GM23338 (cell line): Measurements from ENCODE around the gene MED13L. TPM values are rescaled to one million over a fixed set of nuclear protein-coding genes. Genes with fewer than 3 reads are reported as not detected.

ENCODE experiments used
- ATAC-seq: fragments of 200-7000 bp; cut with Tn5 transposase; 3 replicates; pipeline ENCODE4 v1.9.1; 2020
- DNase-seq: peaks from one replicate; pipeline ENCODE4 v3.0.0-alpha.2; 2015; ENCODE audit warnings: low spot score
- H2AFZ ChIP-seq: fragments of 200-600 bp; sonication (generic); 2 replicates; pipeline ENCODE4 v1.8.0; 2016; ENCODE audit warnings: antibody characterized with exemption, mild to moderate bottlenecking, moderate library complexity
- H3F3A ChIP-seq: fragments of 200-600 bp; sonication (generic); replicated peaks from 2 replicates; pipeline ENCODE4 v1.8.0; 2017; ENCODE audit warnings: antibody characterized with exemption, mixed run types, low read depth
- H3K27ac ChIP-seq: fragments of 200-600 bp; sonication (generic); 2 replicates; pipeline ENCODE4 v1.6.1; 2016; ENCODE audit warnings: low read depth
- H3K27me3 ChIP-seq: fragments of 200-600 bp; sonication (generic); 2 replicates; pipeline ENCODE4 v1.8.0; 2016; ENCODE audit warnings: mild to moderate bottlenecking, mixed run types, moderate library complexity; ENCODE audit not compliant: insufficient read depth
- H3K36me3 ChIP-seq: fragments of 200-600 bp; sonication (generic); 2 replicates; pipeline ENCODE4 v1.8.0; 2016; ENCODE audit warnings: mild to moderate bottlenecking; ENCODE audit not compliant: insufficient read depth
- H3K4me1 ChIP-seq: fragments of 200-600 bp; sonication (generic); 2 replicates; pipeline ENCODE4 v1.8.0; 2016; ENCODE audit warnings: mild to moderate bottlenecking, moderate library complexity; ENCODE audit not compliant: insufficient read depth
- H3K4me2 ChIP-seq: fragments of 200-600 bp; sonication (generic); 2 replicates; pipeline ENCODE4 v1.7.1; 2017; ENCODE audit warnings: mixed run types
- H3K4me3 ChIP-seq: fragments of 200-600 bp; sonication (generic); 2 replicates; pipeline ENCODE4 v1.6.1; 2016; ENCODE audit warnings: mixed run types
- H3K79me2 ChIP-seq: fragments of 200-600 bp; sonication (generic); replicated peaks from 2 replicates; pipeline ENCODE4 v1.8.0; 2017; ENCODE audit warnings: mild to moderate bottlenecking; ENCODE audit not compliant: insufficient read depth
- H3K9me2 ChIP-seq: fragments of 200-600 bp; sonication (generic); 2 replicates; pipeline ENCODE4 v1.8.0; 2017; ENCODE audit not compliant: insufficient read depth
- H4K20me1 ChIP-seq: fragments of 200-600 bp; sonication (generic); replicated peaks from 2 replicates; pipeline ENCODE4 v1.8.0; 2017; ENCODE audit warnings: mild to moderate bottlenecking; ENCODE audit not compliant: insufficient read depth
- H3K27ac Mint-ChIP-seq: 2 replicates; pipeline ENCODE4 v1.8.0; 2020; ENCODE audit warnings: inconsistent platforms, mild to moderate bottlenecking, moderate library complexity, mixed read lengths
- H3K27me3 Mint-ChIP-seq: 3 replicates; pipeline ENCODE4 v1.8.0; 2022; ENCODE audit warnings: low read depth, mild to moderate bottlenecking, moderate library complexity, mixed read lengths, inconsistent platforms; ENCODE audit not compliant: insufficient read depth, poor library complexity
- H3K36me3 Mint-ChIP-seq: 3 replicates; pipeline ENCODE4 v1.8.0; 2021; ENCODE audit warnings: low read depth, mild to moderate bottlenecking, inconsistent platforms, moderate library complexity, mixed read lengths
- H3K4me1 Mint-ChIP-seq: 3 replicates; pipeline ENCODE4 v1.8.0; 2020; ENCODE audit warnings: mild to moderate bottlenecking, inconsistent platforms, mixed read lengths
- H3K4me3 Mint-ChIP-seq: 3 replicates; pipeline ENCODE4 v1.8.0; 2021; ENCODE audit warnings: moderate library complexity, mild to moderate bottlenecking, inconsistent platforms, mixed read lengths
- H3K9me3 Mint-ChIP-seq: 3 replicates; pipeline ENCODE4 v1.8.0; 2020; ENCODE audit warnings: moderate library complexity, mild to moderate bottlenecking, inconsistent platforms, mixed read lengths
- CREB1 ChIP-seq: fragments of 250-450 bp; sonication (Bioruptor Pico); IDR thresholded peaks from 2 replicates; pipeline ENCODE4 v1.5.0; 2020; ENCODE audit warnings: low read depth, mild to moderate bottlenecking, moderate library complexity
- CTCF ChIP-seq, 2 experiments: fragments of 200-600 bp in 1 of 2; sonication (generic) in 1 of 2; conservative IDR thresholded peaks; 2 replicates each; pipeline versions ENCODE4 v1.5.1 to v1.6.1; 2016 to 2017; ENCODE audit warnings: antibody characterized with exemption in 2 of 2, low read depth in 2 of 2, mild to moderate bottlenecking in 2 of 2, moderate library complexity in 1 of 2
- ETS1 ChIP-seq: IDR thresholded peaks from 2 replicates; pipeline ENCODE4 v1.6.1; 2016; ENCODE audit warnings: antibody characterized with exemption
- EZH2 ChIP-seq: fragments of 200-600 bp; sonication (generic); IDR thresholded peaks from one replicate; pipeline ENCODE4 v1.8.0; 2017; ENCODE audit warnings: antibody characterized with exemption, mild to moderate bottlenecking, low read depth; ENCODE audit not compliant: unreplicated experiment
- EZH2phosphoT487 ChIP-seq: fragments of 200-600 bp; sonication (generic); IDR thresholded peaks from one replicate; pipeline ENCODE4 v1.8.1; 2018; ENCODE audit warnings: antibody characterized with exemption; ENCODE audit not compliant: unreplicated experiment
- JUNB ChIP-seq: IDR thresholded peaks from one replicate; pipeline ENCODE4 v1.6.1; 2016; ENCODE audit warnings: antibody characterized with exemption; ENCODE audit not compliant: unreplicated experiment
- NANOG ChIP-seq: IDR thresholded peaks from 2 replicates; pipeline ENCODE4 v1.6.1; 2016; ENCODE audit warnings: antibody characterized with exemption, borderline replicate concordance
- POLR2AphosphoS5 ChIP-seq: IDR thresholded peaks from 2 replicates; pipeline ENCODE4 v1.6.1; 2016; ENCODE audit warnings: antibody characterized with exemption, low read depth
- REST ChIP-seq: IDR thresholded peaks from one replicate; pipeline ENCODE4 v1.6.1; 2018; ENCODE audit warnings: antibody characterized with exemption; ENCODE audit not compliant: unreplicated experiment
- STAT1 ChIP-seq: IDR thresholded peaks from one replicate; pipeline ENCODE4 v1.6.1; 2016; ENCODE audit warnings: antibody characterized with exemption; ENCODE audit not compliant: unreplicated experiment
- ZNF114 ChIP-seq: fragments of 250-450 bp; sonication (Bioruptor Pico); IDR thresholded peaks from 2 replicates; pipeline ENCODE4 v1.5.0; 2020; ENCODE audit warnings: mild to moderate bottlenecking, moderate library complexity
- ZNF331 ChIP-seq: fragments of 250-450 bp; sonication (Bioruptor Pico); IDR thresholded peaks from 2 replicates; pipeline ENCODE4 v1.5.0; 2020; ENCODE audit warnings: low read depth, mild to moderate bottlenecking, moderate library complexity
- ZNF462 ChIP-seq: fragments of 250-450 bp; sonication (Bioruptor Pico); IDR thresholded peaks from 2 replicates; pipeline ENCODE4 v1.5.0; 2020; ENCODE audit warnings: mild to moderate bottlenecking, moderate library complexity
- polyA plus RNA-seq: library from polyadenylated mRNA; unstranded; fragments of >200 nt; fragmentation: Nextera tagmentation; extraction: Ambion mirVana; gene quantifications from 2 replicates; pipeline ENCODE4 v1.2.1, GENCODE V29; 2016
- total RNA-seq: library from RNA; depleted of rRNA; stranded (reverse); fragments of >200 nt; shearing (Covaris generic); gene quantifications from 2 replicates; pipeline ENCODE4 v1.2.3, GENCODE V29; 2014

MED13L gene
- total and polyA plus RNA-seq, 2 experiments from 2014 or later: 20.9 to 73.6 TPM

- H3K36me3 Mint-ChIP-seq: no peaks in the 10 kb centered on the region
- H3K4me1 ChIP-seq: peaks cover 76% of the 10 kb centered on the region
- no peak for TF ChIP-seq NANOG
- TF ChIP-seq CREB1: no peak
- no peak for TF ChIP-seq REST
- no peak for TF ChIP-seq JUNB
- no peak for TF ChIP-seq ZNF462 (CRISPR knock-in tag)
- TF ChIP-seq EZH2phosphoT487: no peak
- TF ChIP-seq POLR2AphosphoS5: no peak
- TF ChIP-seq EZH2: no peak
- no peak for TF ChIP-seq ZNF114
- no peak for TF ChIP-seq STAT1
- no peak for TF ChIP-seq CTCF (conservative IDR thresholded peaks at IDR 0.05; ENCODE audit: low read depth in 2 of 2)
- TF ChIP-seq ZNF331 (CRISPR knock-in tag): no peak
- no peak for TF ChIP-seq ETS1
- no peak overlapping the region for H3K4me2 ChIP-seq
- H3K79me2 ChIP-seq: peaks cover 94% of the 10 kb centered on the region
- H3K9me2 ChIP-seq: no peaks in the 10 kb centered on the region
- no peak overlapping the region for H3K4me3 ChIP-seq
- no peaks in the 10 kb centered on the region for H3K27me3 Mint-ChIP-seq
- H4K20me1 ChIP-seq: no peaks in the 10 kb centered on the region
- no peaks in the 10 kb centered on the region for H3K9me3 Mint-ChIP-seq
- no peak overlapping the region for H3K27ac Mint-ChIP-seq
- H3K36me3 ChIP-seq: no peaks in the 10 kb centered on the region
- H3K4me1 Mint-ChIP-seq: peaks cover 60% of the 10 kb centered on the region
- no peaks in the 10 kb centered on the region for H3F3A ChIP-seq
- DNase-seq: no peak
- H3K27me3 ChIP-seq: no peaks in the 10 kb centered on the region
- no peak overlapping the region for H3K4me3 Mint-ChIP-seq
- no peak overlapping the region for H3K27ac ChIP-seq
- no peak overlapping the region for H2AFZ ChIP-seq
- no peak for ATAC-seq
These were observed 120.9 kb downstream of the MED13L start for GRCh38 chr12:116156614-116157013.
